Spleen (tissue), 7 donors: Measurements from ENCODE around the gene MSI2.

ENCODE experiments used
- CTCF ChIP-seq, 11 experiments: fragments of 200-600 bp in 7 of 11; fragments of 450-650 bp in 4 of 11; sonication (generic) in 4 of 11; IDR thresholded peaks in 8 of 11; conservative IDR thresholded peaks in 3 of 11; 1 replicate in 7 of 11; 2 replicates in 4 of 11; pipeline versions ENCODE4 v1.4.0 to v1.8.0; 2016 to 2021; ENCODE audit warnings: antibody characterized with exemption in 11 of 11, inconsistent platforms in 4 of 11, mild to moderate bottlenecking in 1 of 11
- POLR2A ChIP-seq, 3 donors: fragments of 450-650 bp; IDR thresholded peaks; one replicate each; pipeline ENCODE4 v1.5.1; 2017; ENCODE audit warnings: antibody characterized with exemption in 3 of 3, mild to moderate bottlenecking in 1 of 3
- POLR2AphosphoS5 ChIP-seq, 3 donors: sonication (generic); formaldehyde crosslinking; IDR thresholded peaks; one replicate each; pipeline ENCODE4 v1.5.1; 2017; ENCODE audit warnings: antibody characterized with exemption in 3 of 3
- donor health status: DM: no; HTN: no; CAD: no; lungs with moderate emphysema.
- donor health status: DM: no; HTN: no; CAD: no.
- donor health status: DM: no; HTN: no; CAD: no.

- no peak for TF ChIP-seq POLR2A (IDR thresholded peaks at IDR 0.05)
- TF ChIP-seq CTCF (IDR thresholded peaks at IDR 0.05 in 8 of 11, conservative IDR thresholded peaks at IDR 0.05 in 3 of 11): no peak
- TF ChIP-seq POLR2AphosphoS5 (IDR thresholded peaks at IDR 0.05): no peak
Measured at GRCh38 chr17:57283203-57283971, 27.1 kb downstream of the MSI2 start.
